Astrocyte (in vitro differentiated cells and primary cell): Measurements from ENCODE around the gene PROM1. TPM values are rescaled to one million over a fixed set of nuclear protein-coding genes. Genes with fewer than 3 reads are reported as not detected.

ENCODE experiments used
- DNase-seq: peaks from one replicate; pipeline ENCODE4 v3.0.0-alpha.2; 2010; ENCODE audit warnings: low read depth
- FAIRE-seq: peaks from 2 replicates; lab custom pipeline; 2011; peaks lifted over from hg19 to GRCh38; lab: Jason Lieb, UNC
- H2AFZ ChIP-seq: 2 replicates; pipeline ENCODE4 v1.6.0; 2012; ENCODE audit warnings: low read depth, low read length, inconsistent platforms
- H3K27ac ChIP-seq: 2 replicates; pipeline ENCODE4 v1.5.1; 2011; ENCODE audit warnings: low read depth, low read length, inconsistent platforms
- H3K27me3 ChIP-seq: 2 replicates; pipeline ENCODE4 v1.6.0; 2011; ENCODE audit warnings: low read length, inconsistent platforms; ENCODE audit not compliant: insufficient read depth
- H3K36me3 ChIP-seq: 2 replicates; pipeline ENCODE4 v1.5.1; 2011; ENCODE audit warnings: low read length, inconsistent platforms; ENCODE audit not compliant: insufficient read depth
- H3K4me1 ChIP-seq: 2 replicates; pipeline ENCODE4 v1.5.1; 2011; ENCODE audit warnings: low read length, inconsistent platforms; ENCODE audit not compliant: insufficient read depth
- H3K4me2 ChIP-seq: 2 replicates; pipeline ENCODE4 v1.6.0; 2012; ENCODE audit warnings: low read length, inconsistent platforms
- H3K4me3 ChIP-seq: 2 replicates; pipeline ENCODE4 v1.5.1; 2011; ENCODE audit warnings: low read depth, mild to moderate bottlenecking, low read length, inconsistent platforms; ENCODE audit not compliant: insufficient read depth
- H3K79me2 ChIP-seq: 2 replicates; pipeline ENCODE4 v1.6.0; 2012; ENCODE audit warnings: mild to moderate bottlenecking, low read length, inconsistent platforms; ENCODE audit not compliant: insufficient read depth
- H3K9ac ChIP-seq: 2 replicates; pipeline ENCODE4 v1.6.0; 2012; ENCODE audit warnings: mild to moderate bottlenecking, low read length, inconsistent platforms
- H3K9me3 ChIP-seq: 2 replicates; pipeline ENCODE4 v1.5.1; 2012; ENCODE audit warnings: low read depth, mild to moderate bottlenecking, low read length, inconsistent platforms; ENCODE audit not compliant: insufficient read depth
- H4K20me1 ChIP-seq: 2 replicates; pipeline ENCODE4 v1.6.0; 2012; ENCODE audit warnings: low read length, inconsistent platforms; ENCODE audit not compliant: insufficient read depth
- H3K27ac Mint-ChIP-seq: one replicate; pipeline ENCODE4 v1.8.0; 2021; ENCODE audit warnings: mild to moderate bottlenecking, mixed read lengths; ENCODE audit not compliant: unreplicated experiment
- H3K27me3 Mint-ChIP-seq: one replicate; pipeline ENCODE4 v1.8.0; 2021; ENCODE audit warnings: low read depth, mixed read lengths; ENCODE audit not compliant: unreplicated experiment
- H3K36me3 Mint-ChIP-seq: one replicate; pipeline ENCODE4 v1.8.0; 2021; ENCODE audit warnings: low read depth, mixed read lengths; ENCODE audit not compliant: unreplicated experiment
- H3K4me1 Mint-ChIP-seq: one replicate; pipeline ENCODE4 v1.8.0; 2021; ENCODE audit warnings: low read depth, mixed read lengths; ENCODE audit not compliant: unreplicated experiment
- H3K4me3 Mint-ChIP-seq: one replicate; pipeline ENCODE4 v1.8.0; 2021; ENCODE audit warnings: mild to moderate bottlenecking, moderate library complexity, mixed read lengths; ENCODE audit not compliant: unreplicated experiment
- H3K9me3 Mint-ChIP-seq: one replicate; pipeline ENCODE4 v1.8.0; 2021; ENCODE audit warnings: mild to moderate bottlenecking, mixed read lengths; ENCODE audit not compliant: unreplicated experiment
- EZH2 ChIP-seq: IDR thresholded peaks from 2 replicates; pipeline ENCODE4 v1.6.1; 2012; ENCODE audit warnings: mild to moderate bottlenecking, low read length, inconsistent platforms; ENCODE audit not compliant: insufficient read depth
- total RNA-seq: library from RNA; stranded (reverse); gene quantifications from 2 replicates; pipeline ENCODE4 v1.2.1, GENCODE V29; 2021
- TF ChIP-seq, protein P1 (sequence below): IDR thresholded peaks from 2 replicates; pipeline ENCODE4 v1.5.1; 2011; ENCODE audit warnings: low read depth, mild to moderate bottlenecking, inconsistent platforms, low read length, moderate library complexity; ENCODE audit not compliant: insufficient read depth

PROM1 gene
- total RNA-seq, 1 donor from 2014 or later, result 34.5 TPM

DNA sequence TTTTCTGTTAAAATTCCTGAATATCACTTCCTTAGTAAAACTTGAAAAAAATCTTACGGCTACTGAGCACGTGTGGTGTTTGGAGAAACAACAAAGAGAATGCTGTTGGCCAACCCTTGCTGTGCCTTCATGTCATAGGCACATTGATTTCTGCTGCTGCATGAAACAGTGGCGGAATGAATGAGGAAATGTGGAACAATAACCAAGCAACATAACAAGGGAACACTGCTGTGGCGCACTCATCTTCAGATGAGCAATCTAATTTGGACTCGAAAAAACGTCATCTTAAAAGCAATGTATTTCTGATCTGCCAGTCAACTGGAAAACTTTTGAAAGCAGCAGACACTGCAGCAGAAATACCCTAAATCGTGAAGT is 51.4 kb downstream of the PROM1 start:
- peaks cover 50% of the 10 kb centered on the region for H3K4me1 Mint-ChIP-seq
- peak overlapping the region; percentile 70 for H3K4me2 ChIP-seq

DNA sequence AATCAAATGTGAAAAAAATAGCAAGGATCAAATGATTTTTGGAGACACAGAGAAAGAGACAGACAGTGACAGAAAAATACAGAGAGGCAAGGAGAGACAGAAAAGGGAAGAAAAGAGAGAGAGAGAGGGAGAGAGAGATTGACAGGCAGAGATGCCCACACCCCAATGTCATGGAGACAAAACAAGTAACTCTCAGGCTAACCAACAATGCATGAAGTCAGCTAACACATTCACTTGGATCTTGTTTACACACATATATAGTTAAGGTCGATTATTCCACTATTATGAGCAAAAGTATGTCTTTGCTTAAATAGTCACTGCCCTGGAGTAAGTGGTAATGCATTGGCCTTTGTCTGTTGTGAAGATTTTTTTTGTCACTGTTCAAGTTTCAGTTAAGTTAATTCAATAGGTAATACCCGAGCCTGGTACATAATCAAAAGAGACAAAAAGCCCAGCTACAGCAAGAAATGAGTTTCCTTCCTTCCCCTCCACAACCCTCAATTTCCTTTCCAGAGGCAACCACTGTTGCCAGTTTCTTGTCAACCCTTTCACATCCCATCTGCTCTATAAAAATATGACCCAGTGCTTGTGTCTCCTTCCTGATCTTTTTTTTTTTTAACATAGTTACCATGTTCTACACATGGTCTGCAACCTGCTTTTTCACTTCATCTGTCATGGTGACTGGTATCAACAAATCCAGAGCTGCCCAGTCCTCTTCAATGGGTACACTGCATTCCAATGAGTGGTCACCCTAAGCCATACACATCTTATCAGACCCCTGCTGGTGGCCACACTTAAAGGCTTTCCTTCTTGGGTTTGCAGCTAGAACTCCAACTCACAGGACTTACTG is 52.1 kb downstream of the PROM1 start:
- H3K4me1 ChIP-seq, result peaks cover 26% of the 10 kb centered on the region
- H2AFZ ChIP-seq, result no peak overlapping the region
- Mint-ChIP-seq H3K9me3 (no peaks in the 10 kb centered on the region), H3K27ac (no peak overlapping the region), H3K4me1 (peaks cover 55% of the 10 kb centered on the region), H3K4me3 (no peak overlapping the region), H3K36me3 (no peaks in the 10 kb centered on the region), H3K27me3 (no peaks in the 10 kb centered on the region)
- no peak for FAIRE-seq
- no peak for TF ChIP-seq EZH2
- TF ChIP-seq, protein P1, sequence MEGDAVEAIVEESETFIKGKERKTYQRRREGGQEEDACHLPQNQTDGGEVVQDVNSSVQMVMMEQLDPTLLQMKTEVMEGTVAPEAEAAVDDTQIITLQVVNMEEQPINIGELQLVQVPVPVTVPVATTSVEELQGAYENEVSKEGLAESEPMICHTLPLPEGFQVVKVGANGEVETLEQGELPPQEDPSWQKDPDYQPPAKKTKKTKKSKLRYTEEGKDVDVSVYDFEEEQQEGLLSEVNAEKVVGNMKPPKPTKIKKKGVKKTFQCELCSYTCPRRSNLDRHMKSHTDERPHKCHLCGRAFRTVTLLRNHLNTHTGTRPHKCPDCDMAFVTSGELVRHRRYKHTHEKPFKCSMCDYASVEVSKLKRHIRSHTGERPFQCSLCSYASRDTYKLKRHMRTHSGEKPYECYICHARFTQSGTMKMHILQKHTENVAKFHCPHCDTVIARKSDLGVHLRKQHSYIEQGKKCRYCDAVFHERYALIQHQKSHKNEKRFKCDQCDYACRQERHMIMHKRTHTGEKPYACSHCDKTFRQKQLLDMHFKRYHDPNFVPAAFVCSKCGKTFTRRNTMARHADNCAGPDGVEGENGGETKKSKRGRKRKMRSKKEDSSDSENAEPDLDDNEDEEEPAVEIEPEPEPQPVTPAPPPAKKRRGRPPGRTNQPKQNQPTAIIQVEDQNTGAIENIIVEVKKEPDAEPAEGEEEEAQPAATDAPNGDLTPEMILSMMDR, result no peak
- H3K79me2 ChIP-seq, result no peaks in the 10 kb centered on the region
- no peaks in the 10 kb centered on the region for H3K9me3 ChIP-seq
- no peaks in the 10 kb centered on the region for H4K20me1 ChIP-seq
- H3K4me3 ChIP-seq, result no peak overlapping the region
- H3K9ac ChIP-seq, result no peak overlapping the region
- DNase-seq, result no peak
- H3K27ac ChIP-seq, result no peak overlapping the region
- no peaks in the 10 kb centered on the region for H3K27me3 ChIP-seq
- H3K4me2 ChIP-seq, result peak overlapping the region; percentile 70
- H3K36me3 ChIP-seq, result no peaks in the 10 kb centered on the region

More for the DNA sequence above, 51.4 kb downstream of the PROM1 start:
- no peaks in the 10 kb centered on the region for H3K36me3 Mint-ChIP-seq
- no peaks in the 10 kb centered on the region for H3K27me3 Mint-ChIP-seq
- Histone ChIP-seq H2AFZ (peak overlapping the region; percentile 14), H3K4me3 (no peak overlapping the region), H4K20me1 (no peaks in the 10 kb centered on the region), H3K9me3 (no peaks in the 10 kb centered on the region), H3K9ac (no peak overlapping the region), H3K36me3 (no peaks in the 10 kb centered on the region), H3K4me1 (peaks cover 26% of the 10 kb centered on the region), H3K27me3 (no peaks in the 10 kb centered on the region), H3K27ac (no peak overlapping the region), H3K79me2 (no peaks in the 10 kb centered on the region)
- no peak for TF ChIP-seq EZH2
- TF ChIP-seq, protein P1, result no peak
- no peak for FAIRE-seq
- peak; percentile 14 for DNase-seq
- no peak overlapping the region for H3K4me3 Mint-ChIP-seq
- H3K9me3 Mint-ChIP-seq, result no peaks in the 10 kb centered on the region
- H3K27ac Mint-ChIP-seq, result no peak overlapping the region

DNA sequence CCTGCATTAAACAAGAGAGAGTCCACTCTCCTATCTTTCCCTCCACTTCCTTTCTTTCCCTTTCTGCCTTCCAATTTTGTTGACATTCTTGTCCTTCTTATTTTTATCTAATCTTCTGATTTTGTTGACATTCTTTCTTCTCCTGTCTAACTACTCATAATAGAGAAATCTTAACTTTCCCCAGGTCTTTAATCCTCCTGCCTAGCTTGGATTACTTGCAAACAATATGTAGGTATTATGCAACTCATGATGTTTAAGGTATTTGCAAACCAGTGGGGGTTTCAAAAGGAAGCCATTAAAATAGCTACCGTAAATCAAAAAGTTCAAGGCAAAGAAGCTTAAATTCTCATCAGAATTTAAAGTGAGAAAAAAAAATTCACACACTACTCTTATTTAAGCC is 53.9 kb downstream of the PROM1 start:
- Histone ChIP-seq H3K27me3 (no peaks in the 10 kb centered on the region), H3K9ac (no peak overlapping the region), H3K36me3 (no peaks in the 10 kb centered on the region), H4K20me1 (no peaks in the 10 kb centered on the region), H3K4me2 (no peak overlapping the region), H3K27ac (no peak overlapping the region), H3K4me3 (no peak overlapping the region), H3K79me2 (no peaks in the 10 kb centered on the region), H2AFZ (no peak overlapping the region), H3K9me3 (no peaks in the 10 kb centered on the region), H3K4me1 (peaks cover 26% of the 10 kb centered on the region)
- TF ChIP-seq EZH2, result no peak
- TF ChIP-seq, protein P1, result no peak
- no peaks in the 10 kb centered on the region for H3K9me3 Mint-ChIP-seq
- H3K27me3 Mint-ChIP-seq, result no peaks in the 10 kb centered on the region
- H3K4me3 Mint-ChIP-seq, result no peak overlapping the region
- no peak for DNase-seq
- no peaks in the 10 kb centered on the region for H3K36me3 Mint-ChIP-seq
- peak overlapping the region; percentile 94 for H3K27ac Mint-ChIP-seq
- FAIRE-seq, result no peak
- H3K4me1 Mint-ChIP-seq, result peaks cover 40% of the 10 kb centered on the region
